ENCODE data around the gene CDHR5.
"Not testable (repeated sequence)": the region's sequence is repeated elsewhere in the genome, so short reads cannot be mapped to it uniquely, and the experiment has no call there.

CDHR5 gene

DNA sequence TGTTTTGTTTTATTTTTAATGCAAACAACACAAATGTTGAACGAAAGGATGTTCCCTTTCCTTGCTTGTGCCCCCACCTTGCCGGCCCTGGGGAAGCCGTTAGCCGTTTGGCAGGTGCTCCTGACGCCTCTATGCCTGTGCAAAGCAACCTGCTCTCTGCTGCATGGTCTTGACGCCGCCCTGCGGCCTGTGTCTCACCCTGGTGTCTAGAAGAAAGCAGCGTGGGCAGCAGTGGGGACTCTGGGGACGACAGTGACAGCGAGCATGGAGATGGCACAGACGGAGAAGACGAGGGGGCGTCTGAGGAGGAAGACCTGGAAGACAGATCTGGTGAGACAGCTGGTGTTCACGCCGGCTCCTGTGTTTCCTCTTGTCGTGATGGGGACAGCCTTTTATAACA lies 43.0 kb downstream of the CDHR5 start:
- no peak for DNase-seq

DNA sequence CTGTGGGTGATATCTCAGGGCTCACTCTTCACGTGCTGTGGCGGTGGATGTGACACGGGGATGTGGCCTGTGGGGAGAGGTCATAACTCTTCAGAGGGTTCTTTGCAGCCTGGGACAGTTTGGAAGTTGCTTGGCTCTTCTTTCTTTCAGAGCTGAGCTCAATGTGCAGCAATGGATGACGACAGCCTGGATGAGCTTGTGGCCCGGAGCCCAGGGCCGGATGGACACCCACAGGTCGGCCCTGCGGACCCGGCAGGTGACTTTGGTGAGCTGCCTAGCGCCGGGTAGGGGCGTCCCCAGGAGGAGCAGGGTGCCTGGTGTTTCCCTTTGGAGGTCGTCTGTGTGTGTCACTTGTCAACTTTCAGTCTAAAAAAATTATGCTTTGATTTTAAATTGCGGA lies 43.4 kb downstream of the CDHR5 start:
- no peak for DNase-seq

DNA sequence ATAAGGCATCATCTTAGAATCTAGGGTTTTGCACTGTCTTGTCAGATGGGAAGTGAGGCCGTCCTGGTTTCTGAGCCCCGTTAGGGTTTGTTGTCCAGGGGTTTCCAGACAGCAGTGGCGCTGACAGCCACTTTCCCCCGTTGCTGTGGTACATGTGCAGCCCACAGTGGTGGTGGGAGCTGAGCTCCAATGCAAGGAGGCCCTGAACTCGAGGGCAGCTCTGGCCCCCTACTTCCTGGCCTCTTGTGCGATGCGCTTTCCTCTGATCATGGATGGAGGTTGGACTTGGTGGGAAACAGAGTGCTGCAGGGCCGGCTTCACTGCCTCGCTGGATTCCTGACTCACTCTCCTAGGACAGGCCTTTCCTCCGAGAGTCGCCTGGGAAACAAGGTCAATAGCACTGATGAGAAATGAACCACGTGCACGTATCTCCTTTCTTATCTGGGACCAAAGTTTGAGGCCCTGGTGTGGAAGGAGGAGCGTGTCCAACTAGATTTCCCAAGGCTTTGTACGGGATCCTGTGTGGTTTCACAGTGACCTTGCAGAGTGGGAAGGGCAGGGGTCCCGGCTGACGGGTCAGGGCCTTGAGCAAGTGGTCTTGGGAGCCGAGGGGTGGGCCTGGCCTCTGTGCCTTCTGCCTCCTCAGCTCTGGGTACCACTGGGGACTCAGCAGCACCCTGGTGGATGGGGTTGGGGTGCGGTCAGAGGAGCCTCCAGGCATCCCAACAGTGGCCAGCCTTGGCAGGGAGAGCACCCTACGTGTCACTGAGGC lies 44.7 kb downstream of the CDHR5 start:
- DNase-seq, result no peak

DNA sequence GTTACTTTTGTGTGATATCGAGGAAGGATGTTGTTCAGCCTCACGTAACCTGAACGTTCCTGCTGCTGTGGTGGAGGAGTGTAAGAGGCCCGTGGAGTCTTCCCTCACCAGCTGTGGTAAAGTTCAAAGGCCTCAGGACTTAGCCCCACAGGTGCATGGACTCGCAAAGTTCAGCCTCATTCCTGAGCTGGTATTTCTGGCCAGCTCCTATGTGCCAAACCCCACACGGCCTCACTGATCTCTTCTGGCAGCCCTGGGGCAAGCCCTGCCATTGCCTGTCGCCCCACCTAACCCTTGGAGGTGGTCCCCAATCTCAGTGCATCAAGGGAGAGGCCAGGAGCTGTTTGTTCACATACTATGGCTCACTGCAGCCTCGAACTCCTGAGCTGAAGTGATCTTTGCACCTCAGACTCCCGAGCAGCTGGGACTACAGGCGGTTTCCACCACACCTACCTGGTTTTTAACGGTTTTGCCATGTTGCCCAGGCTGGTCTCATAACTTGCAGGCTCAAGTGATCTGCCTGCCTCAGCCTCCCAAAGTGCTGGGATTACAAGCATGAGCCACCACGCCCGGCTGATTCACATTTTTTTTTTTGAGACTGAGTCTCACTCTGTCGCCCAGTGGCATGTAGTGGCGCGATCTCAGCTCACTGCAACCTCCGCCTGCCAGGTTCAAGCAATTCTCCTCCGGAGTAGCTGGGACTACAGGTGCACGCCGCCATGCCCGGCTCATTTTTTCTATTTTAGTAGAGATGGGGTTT lies 46.3 kb downstream of the CDHR5 start:
- DNase-seq, result no peak

DNA sequence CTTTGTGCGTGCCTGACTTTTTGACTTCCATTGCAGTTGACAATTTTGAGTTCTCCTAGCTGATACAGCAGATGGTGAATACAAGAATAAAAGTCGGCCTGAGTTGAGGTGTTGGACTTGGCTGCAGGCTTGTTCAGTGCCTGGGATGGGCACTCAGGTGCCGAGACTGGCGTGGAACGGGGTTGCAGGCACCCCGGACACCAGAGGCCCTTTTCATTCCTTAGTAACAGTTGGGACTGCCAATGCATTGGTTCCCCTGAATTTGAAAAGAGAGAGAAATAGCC lies 47.2 kb downstream of the CDHR5 start:
- no peak for DNase-seq

DNA sequence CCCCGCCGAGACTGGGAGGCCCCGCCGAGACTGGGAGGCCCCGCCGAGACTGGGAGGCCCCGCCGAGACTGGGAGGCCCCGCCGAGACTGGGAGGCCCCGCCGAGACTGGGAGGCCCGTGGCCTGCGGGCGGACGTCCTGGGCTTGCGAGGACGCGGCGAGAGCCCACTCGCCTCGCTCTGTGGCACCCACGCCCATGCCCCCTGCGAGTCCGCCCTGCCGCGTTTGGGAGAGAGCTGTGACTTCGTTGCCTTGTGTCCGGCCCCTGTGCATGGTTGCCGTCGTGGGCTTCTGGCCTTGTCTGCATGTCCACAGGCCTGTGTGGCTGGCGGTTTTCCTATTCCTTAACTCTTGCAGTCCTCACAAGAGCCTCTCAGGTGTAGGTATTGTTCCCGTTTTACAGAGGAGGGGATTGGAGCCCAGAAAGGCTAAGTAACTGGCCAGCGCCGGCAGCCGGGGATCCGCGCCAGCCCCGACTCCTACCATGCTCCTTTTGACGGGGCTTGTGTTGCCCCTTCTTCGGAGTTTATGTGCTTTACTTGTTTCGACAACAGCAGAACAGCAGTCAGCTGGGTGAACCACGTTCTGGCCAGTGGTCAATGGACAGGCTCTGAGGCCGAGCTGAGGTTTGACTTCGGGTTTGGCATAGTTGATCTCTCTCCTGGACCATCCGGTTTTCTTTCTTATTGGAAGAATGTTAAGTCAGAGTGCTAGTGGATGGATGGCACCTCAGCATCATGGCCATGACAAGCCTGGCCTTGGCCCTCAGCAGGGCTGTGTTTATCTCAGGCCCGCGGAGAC lies 47.7 kb downstream of the CDHR5 start:
- no peak for DNase-seq

DNA sequence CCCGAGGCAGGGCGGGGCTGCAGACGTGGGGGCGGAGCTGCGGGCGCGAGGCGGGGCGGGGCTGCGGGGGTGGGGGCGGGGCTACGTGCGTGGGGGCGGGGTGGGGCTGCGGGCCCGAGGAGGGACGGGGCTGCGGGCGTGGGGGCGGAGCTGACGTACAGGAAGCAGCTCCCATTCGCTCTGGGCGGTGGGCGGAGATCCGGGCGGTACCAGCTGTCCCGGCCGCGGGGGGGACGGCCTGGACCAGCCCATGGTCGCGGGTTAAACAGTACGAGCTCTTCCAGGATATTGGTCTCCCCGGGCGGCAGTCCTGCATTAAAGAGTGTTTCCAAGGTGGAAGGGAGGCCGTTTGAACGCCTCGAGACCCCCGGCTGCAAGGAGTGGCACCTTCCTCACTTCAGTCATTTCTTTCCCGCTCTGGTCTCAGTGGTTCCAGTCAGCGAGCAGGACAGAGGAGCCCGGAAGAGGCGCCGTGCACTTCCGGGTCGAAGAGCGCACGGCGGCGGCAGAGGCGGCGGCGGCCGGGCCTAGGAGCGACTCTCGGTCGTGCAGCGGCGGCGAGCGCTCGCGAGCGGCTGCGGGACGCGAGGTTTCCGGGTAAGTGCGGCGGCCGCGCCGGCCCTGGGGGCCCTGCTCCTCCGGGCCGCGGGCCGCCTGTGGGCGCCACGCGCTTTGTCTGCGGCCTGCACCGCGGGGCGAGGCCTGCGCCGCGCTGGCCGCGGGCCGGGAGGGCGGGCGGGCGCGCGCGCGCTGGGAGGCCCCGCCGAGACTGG lies 48.6 kb downstream of the CDHR5 start, which contains the start of gene PHRF1:
Gene PHRF1 (plus strand): TSS at position 475 of the 773 bp plus-strand sequence. CDS start 5,043 bp downstream, outside the sequence.
- DNase-seq, result peak; percentile 91

DNA sequence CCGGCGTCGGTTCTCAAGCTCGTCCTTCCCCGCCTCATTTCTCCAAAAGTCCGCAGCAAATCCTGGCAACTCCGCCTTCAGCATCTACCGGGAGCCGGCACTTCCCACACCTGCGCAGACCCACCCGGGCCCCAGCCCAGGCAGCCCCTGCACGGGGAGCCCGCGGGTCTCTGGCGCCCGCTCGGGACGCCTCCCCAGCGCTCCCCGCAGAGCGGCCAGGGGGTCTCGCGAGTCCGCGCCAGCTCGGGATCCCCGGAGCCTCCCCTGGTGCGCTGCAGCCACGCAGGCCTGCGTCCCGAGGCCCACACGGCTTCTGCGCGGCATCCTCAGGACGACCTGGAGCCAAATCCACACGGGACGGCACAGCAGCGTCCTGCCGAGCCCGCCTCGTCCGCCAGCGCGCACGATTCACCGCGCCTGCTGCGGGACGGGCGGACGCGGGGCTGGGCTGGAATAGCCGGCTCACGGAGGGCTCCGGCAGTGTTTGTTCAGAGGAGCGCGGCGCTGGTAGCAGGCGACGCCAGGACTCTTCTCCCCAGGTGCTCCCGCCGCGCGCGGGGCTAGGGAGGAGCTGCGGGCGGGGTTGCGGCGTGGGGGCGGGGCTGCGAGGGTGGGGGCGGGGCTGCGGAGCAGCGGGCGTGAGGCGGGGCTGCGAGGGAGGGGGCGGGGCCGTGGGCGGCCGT lies 49.3 kb downstream of the CDHR5 start:
- DNase-seq, result no peak

DNA sequence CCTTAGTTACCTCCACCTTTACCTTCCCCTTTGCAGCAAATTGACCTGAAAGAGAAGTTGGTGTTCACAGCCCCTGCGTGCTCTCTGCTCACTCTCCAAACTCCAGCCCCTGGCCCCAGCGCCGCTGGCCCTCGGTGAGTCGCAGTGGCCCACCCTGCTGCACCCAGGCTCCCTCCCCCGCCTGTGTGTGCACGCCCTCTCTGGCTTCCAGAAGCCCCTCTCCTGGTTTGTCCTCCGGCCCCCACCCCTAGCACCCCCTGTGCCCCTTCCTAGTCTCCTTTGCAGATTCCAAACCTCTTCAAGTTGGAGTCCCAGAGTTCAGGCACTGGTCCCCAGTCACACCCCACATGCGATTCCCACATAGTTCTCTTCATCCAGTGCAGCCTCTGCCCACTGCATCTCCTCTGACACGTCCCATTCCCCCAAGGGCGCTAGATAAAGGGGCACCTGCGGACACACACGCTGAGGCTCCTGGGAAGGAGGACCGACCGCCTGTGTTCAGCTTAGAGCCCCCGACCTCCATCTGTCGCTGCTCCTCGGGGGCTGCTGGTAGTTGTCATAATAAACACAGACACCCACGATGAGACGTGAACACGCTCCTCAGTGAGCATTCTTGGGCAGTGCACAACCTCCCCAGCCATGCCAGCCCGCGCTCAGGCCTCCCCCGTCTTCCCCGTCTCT lies 50.0 kb downstream of the CDHR5 start:
- no peak for DNase-seq

DNA sequence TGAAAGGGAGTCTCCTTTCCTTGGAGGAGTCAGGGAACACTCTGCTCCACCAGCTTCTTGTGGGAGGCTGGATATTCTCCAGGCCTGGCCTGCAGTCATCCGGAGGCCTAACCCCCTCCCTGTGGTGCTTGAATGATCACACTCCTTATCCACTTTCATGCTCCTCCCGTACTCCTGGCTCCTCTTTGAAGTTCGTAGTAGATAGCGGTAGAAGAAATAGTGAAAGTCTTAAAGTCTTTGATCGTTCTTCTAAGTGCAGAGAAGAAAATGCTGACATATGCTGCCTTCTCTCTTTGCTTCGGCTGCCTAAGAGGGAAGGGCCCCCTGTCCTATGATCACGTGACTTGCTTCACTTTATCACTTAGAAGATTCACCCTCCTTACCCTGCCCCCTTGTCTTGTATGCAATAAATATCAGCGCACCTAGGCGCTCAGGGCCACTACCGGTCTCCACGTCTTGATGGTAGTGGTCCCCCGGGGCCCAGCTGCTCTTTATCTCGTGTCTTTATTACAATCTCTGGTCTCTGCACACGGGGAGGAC lies 50.7 kb downstream of the CDHR5 start:
- DNase-seq, result not testable (repeated sequence)

DNA sequence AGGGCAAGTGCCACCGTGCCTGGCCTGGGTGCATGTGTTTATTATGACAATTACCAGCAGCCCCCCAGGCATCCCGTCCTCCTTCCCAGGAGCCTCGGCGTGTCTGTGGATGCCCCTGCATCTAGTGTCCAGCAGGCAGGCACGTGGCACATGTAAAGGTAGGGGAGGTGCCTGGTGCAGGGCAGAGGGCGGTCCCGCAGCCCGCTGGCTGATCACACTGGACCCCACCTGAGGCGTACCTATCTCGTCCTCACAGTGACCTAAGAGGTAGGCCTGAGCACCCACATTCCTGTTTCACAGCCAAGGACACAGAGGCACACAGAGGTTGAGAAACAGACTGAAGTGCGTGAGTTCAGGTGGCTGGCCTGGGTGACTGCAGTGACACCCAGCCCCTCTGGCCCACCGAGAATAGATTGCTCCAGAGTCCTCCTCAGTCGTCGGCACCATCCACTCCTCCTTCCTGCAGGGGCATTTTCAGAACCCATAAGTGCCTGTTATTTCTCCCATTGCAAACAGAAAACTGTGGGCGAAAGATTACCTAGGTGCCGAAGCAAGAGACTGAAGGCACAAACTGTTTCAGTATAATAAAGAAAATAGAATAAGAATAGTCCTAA lies 51.5 kb downstream of the CDHR5 start:
- no peak for DNase-seq

DNA sequence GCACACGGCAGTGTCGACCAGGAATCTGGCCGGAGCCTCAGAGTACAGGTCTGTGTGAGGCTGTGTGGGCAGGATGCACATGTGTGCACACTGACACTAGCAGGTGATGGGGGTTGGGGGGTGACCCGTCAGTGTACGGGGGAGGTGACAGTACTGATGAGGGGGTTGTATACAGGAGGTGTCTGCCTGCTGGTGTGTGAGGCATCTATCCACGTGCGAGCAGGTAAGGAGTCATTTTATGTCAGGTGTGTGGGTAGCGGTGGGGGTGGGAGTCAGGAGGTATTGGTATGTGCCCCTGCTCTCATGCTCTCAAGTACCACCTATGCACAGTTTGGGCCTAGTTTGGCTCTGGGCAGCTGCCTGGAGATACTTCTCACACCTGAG lies 53.0 kb downstream of the CDHR5 start:
- DNase-seq, result no peak

DNA sequence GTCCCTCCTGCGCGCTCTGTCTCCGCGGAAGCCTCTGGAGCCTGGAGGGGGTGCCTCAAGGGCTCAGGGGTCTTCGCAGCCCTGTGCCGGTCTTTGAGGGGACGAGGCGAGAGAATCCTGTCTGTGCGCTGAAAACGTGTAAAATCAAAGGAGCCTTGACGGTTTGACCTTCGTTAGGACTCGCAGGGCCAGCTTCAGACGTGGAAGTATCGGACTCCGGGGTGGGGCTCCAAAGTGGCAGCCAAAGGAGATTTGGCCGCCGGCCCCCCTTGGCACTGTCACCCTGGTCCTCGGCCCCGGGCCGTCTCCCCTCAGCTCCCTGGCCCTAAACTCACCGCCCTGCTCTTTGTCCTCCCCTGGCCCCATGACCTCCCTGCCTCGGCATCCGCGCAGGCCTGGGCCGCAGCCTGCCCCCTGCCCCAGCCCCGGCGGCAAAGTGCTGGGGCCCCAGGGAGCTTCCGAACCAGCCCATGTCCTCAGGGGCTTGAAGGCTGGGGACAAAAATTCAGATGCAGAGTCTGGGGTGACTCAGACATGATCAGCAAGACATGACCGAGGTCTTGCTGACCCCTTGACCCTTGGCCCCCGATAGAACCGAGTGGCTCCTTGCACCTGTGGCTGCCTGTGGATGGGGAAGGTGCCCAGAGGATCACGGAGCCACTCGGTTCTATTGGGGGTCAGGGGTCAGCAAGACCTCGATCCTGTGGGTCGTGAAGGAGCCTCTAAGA lies 55.4 kb downstream of the CDHR5 start:
- DNase-seq, result no peak

DNA sequence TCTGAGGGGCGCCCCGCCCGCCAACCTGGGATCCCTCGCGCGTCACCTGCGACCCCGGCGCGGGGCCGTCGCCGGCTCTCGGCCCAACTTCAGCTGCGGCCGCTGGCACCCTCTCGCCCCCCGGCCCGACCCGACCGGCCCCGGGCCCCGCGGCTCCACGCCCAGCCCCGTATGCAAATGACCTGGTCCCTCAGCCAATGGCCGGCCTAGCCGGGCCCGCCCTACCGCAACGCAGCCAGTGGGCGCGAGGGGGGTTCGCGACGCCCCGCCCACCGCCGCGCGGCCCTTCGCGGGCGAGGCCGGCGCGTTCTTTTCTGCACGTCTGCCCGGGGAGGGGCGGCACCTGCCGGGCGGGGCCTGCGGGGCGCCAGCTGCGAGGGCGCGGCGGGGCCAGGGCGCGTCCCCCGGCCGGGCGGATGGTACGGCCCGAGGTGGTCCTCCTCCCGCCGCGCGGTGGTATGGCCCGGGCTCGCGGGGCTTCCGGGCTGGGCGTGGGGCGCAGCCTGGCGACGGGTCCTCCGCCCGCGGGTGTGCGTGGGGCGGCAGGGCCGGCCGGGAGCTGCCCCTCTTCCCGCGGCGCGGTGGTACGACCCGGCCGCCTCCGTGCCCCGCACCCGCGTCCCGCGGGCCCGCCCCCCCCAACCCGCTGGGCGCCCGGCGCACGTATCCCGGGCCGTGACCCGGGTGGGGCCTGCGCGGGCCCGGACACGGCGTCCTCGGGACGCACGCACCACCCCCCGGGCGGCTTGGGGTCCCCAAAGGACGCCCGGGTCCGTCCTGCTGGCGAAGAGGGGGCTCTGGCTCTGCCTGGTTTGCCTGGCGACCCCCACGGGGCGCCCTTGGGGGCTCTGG lies 56.2 kb downstream of the CDHR5 start:
- peak; percentile 91 for DNase-seq

DNA sequence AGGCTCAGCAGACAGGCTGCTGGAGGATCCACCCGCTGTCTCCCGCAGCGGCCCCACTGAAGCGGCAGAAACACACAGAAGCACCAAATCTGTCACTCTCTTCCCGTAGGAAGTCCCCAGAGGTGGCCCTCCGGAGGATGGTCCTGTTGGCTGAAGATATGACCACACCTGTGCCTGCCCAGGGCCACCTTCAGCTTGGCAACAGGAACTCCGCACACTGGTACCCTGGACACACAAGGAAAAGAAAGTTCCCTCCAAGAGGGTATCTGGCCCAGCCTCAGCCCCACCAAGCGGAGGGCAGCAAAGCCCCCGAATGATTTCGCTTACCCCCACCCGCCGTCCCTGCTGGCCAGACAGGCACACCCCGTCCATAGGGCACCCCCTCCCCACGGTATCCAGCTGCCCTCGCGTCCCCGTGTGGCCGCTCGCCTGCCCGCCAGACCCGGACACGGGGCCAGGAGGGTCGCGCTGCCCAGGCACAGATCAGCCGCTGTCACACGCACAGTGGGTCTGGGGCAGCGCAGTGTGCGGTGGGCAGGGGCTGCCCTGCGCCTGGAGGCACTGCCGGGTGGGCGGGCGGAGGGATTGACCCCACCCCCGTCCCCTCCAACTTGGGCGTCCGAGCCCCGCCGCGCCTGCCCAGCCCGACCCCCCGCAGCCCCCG lies 57.0 kb downstream of the CDHR5 start:
- DNase-seq, result no peak

DNA sequence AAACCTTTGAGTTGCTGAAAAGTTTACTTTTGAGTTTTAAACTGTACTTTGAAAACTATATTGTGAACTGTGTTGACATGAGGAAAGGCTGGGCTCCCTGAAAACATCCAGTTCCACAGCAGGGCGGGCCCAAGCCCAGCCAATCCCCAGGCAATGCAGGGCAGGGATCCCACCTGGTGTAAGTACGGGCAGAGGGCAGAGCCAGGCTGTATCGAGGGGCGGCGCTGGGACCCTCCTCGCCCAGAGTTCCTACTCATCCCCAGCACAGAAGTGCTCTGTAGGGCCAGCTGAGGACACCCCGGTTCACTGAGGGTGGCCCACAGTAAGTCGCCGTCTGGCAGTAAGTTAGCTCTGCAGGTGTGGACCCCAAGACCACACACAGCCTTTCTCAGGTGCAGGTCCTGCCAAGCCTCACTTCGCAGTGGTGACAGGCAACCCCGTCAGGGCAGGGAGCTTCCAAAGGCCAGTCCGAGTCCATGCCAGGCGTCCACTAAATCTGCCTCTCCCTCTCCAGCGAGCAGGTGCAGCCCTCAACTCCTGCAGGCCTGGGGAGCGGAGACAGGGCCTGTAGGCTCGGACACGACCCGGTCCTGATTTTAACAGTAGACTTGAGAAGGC lies 57.6 kb downstream of the CDHR5 start:
- DNase-seq, result no peak

Data from activated effector memory CD4-positive, alpha-beta T cell treated with Interleukin-2 at 50 U/mL for 16 hours (primary cell).